ENCODE data around the gene MTX2.
"Not testable (repeated sequence)": the region's sequence is repeated elsewhere in the genome, so short reads cannot be mapped to it uniquely, and the experiment has no call there.

The MTX2 gene

DNA sequence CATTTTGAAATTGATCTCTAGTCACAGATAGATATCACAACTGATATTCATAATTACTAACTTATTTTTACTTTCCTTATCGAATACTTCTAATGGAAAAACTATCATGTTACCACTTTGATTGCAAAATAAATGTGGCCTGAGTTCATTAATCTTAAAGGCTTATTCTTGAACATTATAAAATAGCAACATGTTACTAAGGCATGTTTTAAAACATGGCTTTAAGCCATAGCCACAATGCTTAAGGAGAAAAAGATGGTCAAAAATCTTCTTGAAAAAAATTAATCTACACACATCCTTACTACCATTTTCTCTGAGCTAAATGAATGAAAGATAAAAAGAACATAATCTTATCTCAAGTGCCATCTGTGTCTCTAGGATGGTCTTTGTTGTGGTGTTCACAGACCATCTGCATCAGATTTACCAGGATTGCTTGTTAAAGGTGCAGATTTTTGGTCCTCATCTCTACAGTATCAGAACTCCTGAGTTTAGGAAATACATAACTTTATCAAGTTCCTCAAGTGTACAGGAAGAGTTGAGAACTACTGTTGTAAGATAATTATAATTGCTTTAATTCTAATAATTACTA is 15.3 kb downstream of the MTX2 start:
- in situ Hi-C loops (cut with MboI; ENCODE audit: low sequenced_read_pairs): no loop called here

DNA sequence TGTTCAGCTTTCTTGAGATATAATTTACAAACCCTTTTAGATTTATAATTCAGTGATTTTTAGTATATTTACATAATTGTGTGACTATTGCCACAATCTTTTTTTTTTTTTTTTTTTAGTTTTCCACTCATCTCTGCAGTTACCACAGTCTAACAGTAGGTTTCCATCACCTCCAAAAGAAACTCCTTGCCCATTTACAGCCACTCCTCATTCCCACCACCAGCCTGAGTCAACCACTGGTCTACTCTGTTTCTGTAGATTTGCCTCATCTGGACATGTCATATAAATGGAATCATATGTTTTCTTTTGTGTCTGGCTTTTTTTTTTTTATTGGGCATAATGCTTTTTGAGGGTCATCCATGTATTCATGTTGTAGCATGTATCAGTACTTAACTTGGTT is 16.1 kb downstream of the MTX2 start:
- in situ Hi-C loops (cut with MboI; ENCODE audit: low sequenced_read_pairs): no loop called here

- in situ Hi-C loops (cut with MboI; ENCODE audit: low sequenced_read_pairs): no loop called here
These were observed 22.1 kb downstream of the MTX2 start for GRCh38 chr2:176291335-176291734.

DNA sequence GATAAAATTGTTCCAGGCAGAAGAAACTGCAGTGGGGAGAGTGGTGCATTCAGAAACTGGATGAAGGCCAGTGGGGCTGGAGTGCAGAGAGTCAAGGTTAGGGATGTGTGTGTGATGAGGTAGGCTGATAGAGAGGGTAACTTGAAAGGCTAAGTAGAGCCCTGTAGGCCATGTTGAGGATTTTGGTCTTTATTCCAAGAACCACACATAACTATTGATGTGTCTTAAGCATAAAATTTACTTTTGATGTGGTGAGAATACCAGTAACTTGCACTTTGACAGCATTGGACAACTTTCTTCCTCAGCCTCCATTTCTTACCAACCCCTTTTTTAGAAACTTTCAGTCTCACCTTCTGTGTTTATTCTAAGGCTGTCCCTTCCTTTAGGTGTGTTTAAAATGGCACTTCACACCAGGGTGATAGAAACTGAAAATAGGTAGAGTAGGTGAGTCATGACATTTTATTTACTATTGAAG is 22.6 kb downstream of the MTX2 start:
- in situ Hi-C loops (cut with MboI; ENCODE audit: low sequenced_read_pairs): no loop called here

- in situ Hi-C loops (cut with MboI; ENCODE audit: low sequenced_read_pairs): no loop called here
These were observed 23.4 kb downstream of the MTX2 start for GRCh38 chr2:176292608-176293007.

- in situ Hi-C loops (cut with MboI; ENCODE audit: low sequenced_read_pairs): no loop called here
These were observed 24.1 kb downstream of the MTX2 start for GRCh38 chr2:176293334-176293733.

GRCh38 chr2:176297067-176297466 is 27.8 kb downstream of the MTX2 start:
- in situ Hi-C loops (cut with MboI; ENCODE audit: low sequenced_read_pairs): no loop called here

DNA sequence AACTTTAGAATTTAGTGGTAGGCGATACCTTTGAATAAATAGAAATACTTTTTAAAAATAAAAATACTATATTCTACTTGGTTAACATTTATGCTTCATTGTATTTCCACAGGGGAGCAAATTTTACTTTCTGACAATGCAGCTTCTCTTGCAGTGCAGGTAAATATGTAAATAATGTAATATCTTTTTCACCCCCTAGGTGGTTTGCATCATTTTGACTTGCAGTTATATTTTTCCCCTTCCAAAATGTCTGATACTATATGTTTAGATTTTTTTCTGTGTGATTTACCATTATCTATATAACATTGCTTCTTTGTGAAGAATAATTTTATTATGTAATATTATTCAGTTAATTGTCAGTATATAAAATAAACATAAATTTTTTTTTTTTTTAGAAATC is 28.5 kb downstream of the MTX2 start:
- in situ Hi-C loops (cut with MboI; ENCODE audit: low sequenced_read_pairs): no loop called here

DNA sequence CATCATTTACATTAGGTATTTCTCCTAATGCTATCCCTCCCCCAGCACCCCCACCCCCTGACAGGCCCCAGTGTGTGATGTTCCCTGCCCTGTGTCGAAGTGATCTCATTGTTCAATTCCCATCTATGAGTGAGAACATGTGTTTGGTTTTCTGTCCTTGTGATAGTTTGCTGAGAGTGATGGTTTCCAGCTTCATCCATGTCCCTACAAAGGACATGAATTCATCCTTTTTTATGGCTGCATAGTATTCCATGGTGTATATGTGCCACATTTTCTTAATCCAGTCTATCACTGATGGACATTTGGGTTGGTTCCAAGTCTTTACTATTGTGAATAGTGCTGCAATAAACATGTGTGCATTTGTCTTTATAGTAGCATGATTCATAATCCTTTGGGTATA is 36.8 kb downstream of the MTX2 start:
- in situ Hi-C loops (cut with MboI; ENCODE audit: low sequenced_read_pairs): not testable (repeated sequence)

- in situ Hi-C loops (cut with MboI; ENCODE audit: low sequenced_read_pairs): no loop called here
These were observed 48.0 kb downstream of the MTX2 start for GRCh38 chr2:176317199-176317598.

- in situ Hi-C loops (cut with MboI; ENCODE audit: low sequenced_read_pairs): no loop called here
These were observed 48.4 kb downstream of the MTX2 start for GRCh38 chr2:176317623-176318065.

- in situ Hi-C loops (cut with MboI; ENCODE audit: low sequenced_read_pairs): no loop called here
These were observed 52.7 kb downstream of the MTX2 start for GRCh38 chr2:176321916-176322315.

DNA sequence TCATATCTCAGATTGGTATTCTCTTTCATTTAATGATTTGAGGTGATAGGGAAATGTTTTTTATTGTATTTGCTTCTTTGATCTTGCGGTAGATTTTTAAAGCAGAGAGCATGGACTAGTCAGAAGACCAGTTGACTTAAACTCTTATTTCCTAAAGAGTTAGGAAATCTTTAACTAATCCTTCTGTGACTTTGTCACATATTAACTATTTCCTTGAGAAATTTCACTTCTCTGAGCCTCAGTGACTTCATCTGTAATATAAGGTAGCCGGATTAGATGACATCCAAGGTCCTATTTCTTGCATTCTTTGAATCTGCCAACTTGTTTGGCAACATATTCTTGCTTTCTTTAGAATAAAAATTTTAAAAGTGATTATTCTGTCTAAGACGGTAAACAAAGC is 55.6 kb downstream of the MTX2 start:
- in situ Hi-C loops (cut with MboI; ENCODE audit: low sequenced_read_pairs): no loop called here

DNA sequence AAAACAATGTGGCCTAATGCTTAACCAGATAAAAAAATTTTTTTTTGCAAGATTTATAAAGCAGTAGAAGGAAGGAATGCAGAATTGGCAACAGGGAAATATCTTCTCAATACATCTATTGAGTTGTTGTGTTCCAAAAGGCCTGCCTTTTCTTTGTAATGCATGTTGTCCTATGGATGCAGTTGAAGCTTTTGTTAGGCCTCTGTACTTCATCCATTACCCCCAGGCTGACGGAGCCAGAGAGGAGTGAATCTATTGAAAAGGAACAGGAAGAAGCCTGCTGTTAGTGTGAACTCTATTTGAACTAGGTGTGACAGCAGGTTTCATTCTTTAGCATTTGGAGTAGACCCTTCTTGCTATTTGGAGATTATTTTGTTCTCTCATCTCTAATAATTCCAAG is 56.5 kb downstream of the MTX2 start:
- in situ Hi-C loops (cut with MboI; ENCODE audit: low sequenced_read_pairs): no loop called here

DNA sequence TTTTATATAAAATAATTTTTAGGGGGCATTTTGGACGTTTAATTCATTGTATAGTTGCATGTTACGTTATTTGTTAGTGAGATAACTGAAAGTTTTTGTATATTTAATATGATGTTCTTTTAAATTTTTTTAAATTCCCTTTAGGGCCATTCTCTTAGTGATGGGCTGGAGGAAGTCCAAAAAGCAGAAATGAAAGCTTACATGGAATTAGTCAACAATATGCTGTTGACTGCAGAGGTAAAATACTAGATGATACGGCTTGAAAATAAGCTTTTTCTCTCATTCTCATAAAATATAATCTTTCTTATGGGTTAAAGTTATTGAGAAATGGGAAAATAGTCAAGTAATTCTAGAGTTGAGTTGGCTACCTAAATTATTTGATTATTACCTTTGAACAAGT is 58.9 kb downstream of the MTX2 start:
- in situ Hi-C loops (cut with MboI; ENCODE audit: low sequenced_read_pairs): no loop called here

- in situ Hi-C loops (cut with MboI; ENCODE audit: low sequenced_read_pairs): no loop called here
These were observed 61.4 kb downstream of the MTX2 start for GRCh38 chr2:176330612-176331011.

GRCh38 chr2:176331646-176332045 is 62.4 kb downstream of the MTX2 start:
- in situ Hi-C loops (cut with MboI; ENCODE audit: low sequenced_read_pairs): no loop called here

DNA sequence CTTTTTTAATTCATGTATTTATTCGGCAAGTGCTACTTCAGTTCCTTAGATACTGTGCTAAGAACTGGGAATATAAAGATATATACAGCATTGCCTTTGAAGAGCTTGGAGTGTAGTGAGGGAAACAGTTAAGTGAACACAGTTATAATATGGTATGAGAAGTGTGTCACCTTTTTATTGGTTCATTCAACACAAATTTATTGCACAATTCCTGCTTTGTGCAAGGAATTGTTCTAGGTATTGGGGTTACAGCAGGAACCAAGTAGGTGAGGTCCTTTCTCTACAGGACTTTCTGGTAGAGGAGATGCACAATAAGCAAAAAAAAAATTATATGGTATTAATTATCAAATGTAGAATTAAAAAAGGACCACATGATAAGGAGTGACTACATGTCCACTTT is 65.5 kb downstream of the MTX2 start:
- in situ Hi-C loops (cut with MboI; ENCODE audit: low sequenced_read_pairs): no loop called here

GRCh38 chr2:176338395-176338794 is 69.2 kb downstream of the MTX2 start:
- in situ Hi-C loops (cut with MboI; ENCODE audit: low sequenced_read_pairs): no loop called here

DNA sequence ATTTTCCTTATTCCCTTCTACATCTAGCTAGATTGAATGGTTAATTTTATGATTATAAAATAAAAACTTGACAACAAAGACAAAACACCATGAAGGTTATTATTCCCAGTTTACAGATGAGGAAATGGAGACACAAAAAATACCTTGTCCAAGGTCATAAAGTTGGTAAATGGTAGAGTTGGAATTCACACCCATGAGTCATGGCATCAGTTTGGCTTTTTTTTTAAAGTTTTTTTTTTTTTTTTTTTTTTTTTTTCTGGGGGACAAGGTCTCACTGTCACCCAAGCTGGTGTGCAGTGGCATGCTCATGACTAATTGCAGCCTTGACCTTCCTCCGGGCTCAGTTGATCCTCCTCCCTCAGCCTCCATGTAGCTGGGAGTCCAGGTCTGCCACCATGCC is 70.0 kb downstream of the MTX2 start:
- in situ Hi-C loops (cut with MboI; ENCODE audit: low sequenced_read_pairs): no loop called here

DNA sequence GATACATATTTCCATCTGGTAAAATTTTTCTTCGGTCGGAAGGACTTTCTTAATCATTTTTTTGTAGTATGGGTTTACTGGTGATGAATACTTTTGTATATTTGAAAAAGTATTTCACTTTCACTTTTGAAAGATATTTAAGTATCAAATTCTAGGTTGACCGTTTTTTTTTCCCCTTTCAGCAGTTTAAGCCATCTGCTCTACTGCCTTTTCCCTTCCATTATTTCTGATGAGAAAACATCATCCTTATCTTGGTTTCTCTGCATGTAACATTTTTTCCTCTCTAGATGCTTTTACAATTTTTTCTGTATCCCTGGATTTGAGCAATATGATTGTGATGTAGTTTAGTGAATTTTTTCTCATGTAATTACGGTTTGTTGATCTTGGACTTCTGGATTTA is 87.0 kb downstream of the MTX2 start:
- in situ Hi-C loops (cut with MboI; ENCODE audit: low sequenced_read_pairs): no loop called here

DNA sequence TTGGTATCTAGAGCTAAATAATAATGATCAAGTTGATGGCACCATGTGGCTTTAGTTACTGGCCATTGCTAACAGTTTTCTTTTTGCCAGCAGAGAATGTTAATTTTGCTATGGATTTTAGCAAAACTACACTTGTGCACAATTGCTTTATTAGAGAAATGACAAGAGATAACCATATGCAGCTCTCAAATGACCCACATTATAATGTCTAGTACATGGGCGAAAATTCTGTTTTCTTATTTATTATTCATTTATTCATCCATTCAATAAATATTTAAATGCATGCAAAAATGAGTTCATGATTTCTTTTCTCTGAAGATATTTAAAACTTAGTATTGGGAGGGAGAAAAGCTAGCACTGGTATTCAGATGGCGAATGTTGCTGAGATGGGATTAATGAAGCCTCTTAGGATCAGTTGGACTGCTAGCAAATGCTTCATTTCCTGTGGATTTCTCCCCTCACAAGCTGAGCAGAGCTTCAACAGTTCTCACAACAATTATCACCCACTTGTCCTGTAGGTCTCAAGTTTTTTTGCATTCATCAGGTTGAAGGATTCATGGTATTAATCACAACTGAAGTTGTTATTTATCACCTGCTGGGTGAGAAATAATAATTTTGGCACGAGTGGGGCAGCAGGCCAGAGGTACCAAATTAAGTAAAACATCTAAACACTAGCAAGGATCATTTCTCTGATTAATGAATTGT is 95.2 kb downstream of the MTX2 start:
- in situ Hi-C loops (cut with MboI; ENCODE audit: low sequenced_read_pairs): no loop called here

DNA sequence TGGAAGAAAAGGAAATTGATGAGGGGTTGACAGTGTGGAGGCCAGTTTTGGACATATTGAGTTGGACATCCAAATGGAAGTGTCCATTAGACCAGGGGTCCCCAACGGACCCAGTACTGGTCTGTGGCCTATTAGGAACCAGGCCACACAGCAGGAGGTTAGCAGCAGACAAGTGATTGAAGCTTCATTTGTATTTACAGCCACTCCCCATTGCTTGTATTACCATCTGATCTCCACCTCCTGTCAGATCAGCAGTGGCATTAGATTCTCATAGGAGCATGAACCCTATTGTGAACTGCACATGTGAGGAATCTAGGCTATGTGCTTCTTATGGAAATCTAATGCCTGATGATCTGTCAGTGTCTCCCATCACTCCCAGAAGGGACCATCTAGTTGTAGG is 99.1 kb downstream of the MTX2 start:
- in situ Hi-C loops (cut with MboI; ENCODE audit: low sequenced_read_pairs): no loop called here

All from HL-60/S4 treated with retinoic acid at 250 ng/mL for 4 days and 3 days (cell line).